ENCODE data around the gene SEMA4D. TPM values are rescaled to one million over a fixed set of nuclear protein-coding genes. Genes with fewer than 3 reads are reported as not detected.

SEMA4D gene
- total and polyA plus RNA-seq, 2 experiments from 2014 or later, result 9.4 to 10.4 TPM

- Histone ChIP-seq H3K79me2 (no peaks in the 10 kb centered on the region), H4K20me1 (ENCODE audit: insufficient read depth, poor library complexity, severe bottlenecking) (no peaks in the 10 kb centered on the region), H3K9me3 (ENCODE audit: low read depth) (no peaks in the 10 kb centered on the region), H3K4me3 (no peak overlapping the region), H3K27me3 (no peaks in the 10 kb centered on the region), H3K4me2 (no peak overlapping the region), H2AFZ (no peak overlapping the region), H3K36me3 (replicated peaks; ENCODE audit: insufficient read depth, low read depth) (no peaks in the 10 kb centered on the region), H3K9me2 (replicated peaks; ENCODE audit: insufficient read depth) (no peaks in the 10 kb centered on the region), H3K27ac (no peak overlapping the region), H3K4me1 (ENCODE audit: insufficient read depth) (no peaks in the 10 kb centered on the region)
- WGBS (ENCODE audit: low lambda C conversion rate, missing lambda C conversion rate), result 90% methylated on average over 3 of the region's 3 CpGs
- no peak for TF ChIP-seq EZH2phosphoT487 (IDR thresholded peaks at IDR 0.05; ENCODE audit: low read depth, severe bottlenecking, unreplicated experiment)
- no peak for DNase-seq (ENCODE audit: low spot score)
Observed at GRCh38 chr9:89541798-89542197, 43.9 kb upstream of the SEMA4D start.

GRCh38 chr9:89539374-89539773 is 41.5 kb upstream of the SEMA4D start:
- Histone ChIP-seq H4K20me1 (ENCODE audit: insufficient read depth, poor library complexity, severe bottlenecking) (no peaks in the 10 kb centered on the region), H3K36me3 (replicated peaks; ENCODE audit: insufficient read depth, low read depth) (no peaks in the 10 kb centered on the region), H2AFZ (no peak overlapping the region), H3K4me1 (ENCODE audit: insufficient read depth) (no peaks in the 10 kb centered on the region), H3K27ac (no peak overlapping the region), H3K9me3 (ENCODE audit: low read depth) (no peaks in the 10 kb centered on the region), H3K4me3 (no peak overlapping the region), H3K27me3 (no peaks in the 10 kb centered on the region), H3K79me2 (no peaks in the 10 kb centered on the region), H3K9me2 (replicated peaks; ENCODE audit: insufficient read depth) (no peaks in the 10 kb centered on the region), H3K4me2 (no peak overlapping the region)
- no peak for DNase-seq (ENCODE audit: low spot score)
- 96% methylated on average over 8 of the region's 8 CpGs for WGBS (ENCODE audit: low lambda C conversion rate, missing lambda C conversion rate)
- TF ChIP-seq EZH2 (IDR thresholded peaks at IDR 0.05; ENCODE audit: borderline replicate concordance) (no peak), CTCF (IDR thresholded peaks at IDR 0.05; ENCODE audit: poor library complexity) (no peak), EZH2phosphoT487 (IDR thresholded peaks at IDR 0.05; ENCODE audit: low read depth, severe bottlenecking, unreplicated experiment) (no peak)

GRCh38 chr9:89538871-89539270 is 41.0 kb upstream of the SEMA4D start:
- Histone ChIP-seq H3K27ac (no peak overlapping the region), H3K4me1 (ENCODE audit: insufficient read depth) (no peaks in the 10 kb centered on the region), H4K20me1 (ENCODE audit: insufficient read depth, poor library complexity, severe bottlenecking) (no peaks in the 10 kb centered on the region), H3K4me2 (no peak overlapping the region), H3K9me3 (ENCODE audit: low read depth) (no peaks in the 10 kb centered on the region), H3K36me3 (replicated peaks; ENCODE audit: insufficient read depth, low read depth) (no peaks in the 10 kb centered on the region), H3K4me3 (no peak overlapping the region), H2AFZ (no peak overlapping the region), H3K27me3 (no peaks in the 10 kb centered on the region), H3K9me2 (replicated peaks; ENCODE audit: insufficient read depth) (no peaks in the 10 kb centered on the region), H3K79me2 (no peaks in the 10 kb centered on the region)
- DNase-seq (ENCODE audit: low spot score), result no peak
- no peak for TF ChIP-seq EZH2phosphoT487 (IDR thresholded peaks at IDR 0.05; ENCODE audit: low read depth, severe bottlenecking, unreplicated experiment)
- TF ChIP-seq EZH2 (IDR thresholded peaks at IDR 0.05; ENCODE audit: borderline replicate concordance), result no peak
- TF ChIP-seq CTCF (IDR thresholded peaks at IDR 0.05; ENCODE audit: poor library complexity), result no peak
- 91% methylated on average over 9 of the region's 9 CpGs for WGBS (ENCODE audit: low lambda C conversion rate, missing lambda C conversion rate)

GRCh38 chr9:89537166-89537565 is 39.3 kb upstream of the SEMA4D start:
- Histone ChIP-seq H3K79me2 (no peaks in the 10 kb centered on the region), H3K27ac (no peak overlapping the region), H3K9me3 (ENCODE audit: low read depth) (no peaks in the 10 kb centered on the region), H4K20me1 (ENCODE audit: insufficient read depth, poor library complexity, severe bottlenecking) (no peaks in the 10 kb centered on the region), H3K36me3 (replicated peaks; ENCODE audit: insufficient read depth, low read depth) (no peaks in the 10 kb centered on the region), H3K4me1 (ENCODE audit: insufficient read depth) (no peaks in the 10 kb centered on the region), H3K4me3 (no peak overlapping the region), H2AFZ (no peak overlapping the region), H3K9me2 (replicated peaks; ENCODE audit: insufficient read depth) (no peaks in the 10 kb centered on the region), H3K4me2 (no peak overlapping the region), H3K27me3 (no peaks in the 10 kb centered on the region)
- TF ChIP-seq EZH2 (IDR thresholded peaks at IDR 0.05; ENCODE audit: borderline replicate concordance), result no peak
- TF ChIP-seq EZH2phosphoT487 (IDR thresholded peaks at IDR 0.05; ENCODE audit: low read depth, severe bottlenecking, unreplicated experiment), result no peak
- TF ChIP-seq CTCF (IDR thresholded peaks at IDR 0.05; ENCODE audit: poor library complexity), result no peak
- 58% methylated on average over 4 of the region's 4 CpGs for WGBS (ENCODE audit: low lambda C conversion rate, missing lambda C conversion rate)
- no peak for DNase-seq (ENCODE audit: low spot score)
